GM12875 (cell line): ENCODE measurements around the gene ATP4B.

Experiments
- H3K4me3 ChIP-seq: one replicate; pipeline ENCODE4 v1.5.1; 2011; ENCODE audit warnings: low read depth, low read length, control low read depth
- CTCF ChIP-seq: IDR thresholded peaks from 2 replicates; pipeline ENCODE4 v1.5.1; 2011; ENCODE audit warnings: low read depth, mild to moderate bottlenecking, control low read depth, inconsistent platforms, low read length, moderate library complexity, borderline replicate concordance; ENCODE audit not compliant: insufficient read depth

ATP4B gene

GRCh38 chr13:113602291-113602988 lies 55.6 kb downstream of the ATP4B start:
- TF ChIP-seq CTCF = no peak
- no peak overlapping the region for H3K4me3 ChIP-seq

GRCh38 chr13:113601166-113602070 lies 56.6 kb downstream of the ATP4B start:
- TF ChIP-seq CTCF = no peak
- H3K4me3 ChIP-seq = no peak overlapping the region

- H3K4me3 ChIP-seq = no peak overlapping the region
- no peak for TF ChIP-seq CTCF
Measured at GRCh38 chr13:113599391-113599790, 58.6 kb downstream of the ATP4B start.
